NCI-H1048 (cell line): ENCODE measurements around the gene ALOX15B.
"Not testable (repeated sequence)": the region's sequence is repeated elsewhere in the genome, so short reads cannot be mapped to it uniquely, and the experiment has no call there.

Experiments
- DNase-seq: peaks from one replicate; lab custom pipeline; 2025; lab: John Stamatoyannopoulos, UW

Gene ALOX15B

DNA sequence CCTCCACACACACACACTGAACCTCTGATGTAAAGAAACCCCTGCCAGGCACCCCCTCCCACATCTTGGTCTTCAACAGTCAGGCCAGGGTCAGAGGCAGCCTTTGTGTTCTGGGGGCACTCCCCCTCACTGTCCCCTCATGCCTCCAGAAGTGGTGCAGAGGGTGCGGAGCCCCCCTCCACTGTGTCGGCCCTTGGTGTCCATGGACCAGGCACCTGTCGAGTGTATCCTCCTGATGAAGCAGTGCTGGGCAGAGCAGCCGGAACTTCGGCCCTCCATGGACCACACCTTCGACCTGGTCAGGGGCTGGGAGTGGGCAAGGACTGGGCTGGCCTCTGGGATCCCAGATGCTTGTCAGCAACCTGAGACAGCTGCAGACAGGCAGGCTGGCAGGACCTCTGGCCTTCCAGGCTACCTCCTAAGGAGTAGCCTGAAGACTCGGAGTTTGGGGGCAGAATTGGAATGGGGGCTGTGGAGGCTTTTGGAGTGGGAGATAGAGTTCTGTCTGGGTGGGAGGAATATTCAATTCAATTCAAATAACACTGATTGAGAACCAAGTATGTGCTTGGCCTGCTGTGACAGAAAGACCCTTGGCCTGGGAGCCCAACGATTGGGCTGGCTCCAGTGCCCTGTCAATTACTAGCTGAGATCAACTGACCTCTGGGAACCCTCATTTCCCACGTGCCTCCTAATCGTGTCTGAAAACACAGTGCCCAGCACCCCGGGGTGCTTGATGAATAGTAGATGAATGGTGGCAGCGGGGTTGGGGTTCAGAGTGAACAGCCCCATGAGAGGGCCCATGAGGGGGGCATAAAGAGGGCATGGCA lies 24.9 kb upstream of the ALOX15B start:
- no peak for DNase-seq

DNA sequence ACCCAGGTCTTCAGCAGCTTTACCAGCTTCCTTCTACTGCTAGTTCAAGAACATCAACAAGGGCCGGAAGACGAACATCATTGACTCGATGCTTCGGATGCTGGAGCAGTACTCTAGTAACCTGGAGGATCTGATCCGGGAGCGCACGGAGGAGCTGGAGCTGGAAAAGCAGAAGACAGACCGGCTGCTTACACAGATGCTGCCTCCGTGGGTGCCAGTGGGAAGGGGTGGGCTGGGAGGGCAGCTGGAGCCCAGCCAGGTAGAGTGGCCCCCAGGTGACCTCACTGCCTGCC lies 24.4 kb upstream of the ALOX15B start:
- no peak for DNase-seq

DNA sequence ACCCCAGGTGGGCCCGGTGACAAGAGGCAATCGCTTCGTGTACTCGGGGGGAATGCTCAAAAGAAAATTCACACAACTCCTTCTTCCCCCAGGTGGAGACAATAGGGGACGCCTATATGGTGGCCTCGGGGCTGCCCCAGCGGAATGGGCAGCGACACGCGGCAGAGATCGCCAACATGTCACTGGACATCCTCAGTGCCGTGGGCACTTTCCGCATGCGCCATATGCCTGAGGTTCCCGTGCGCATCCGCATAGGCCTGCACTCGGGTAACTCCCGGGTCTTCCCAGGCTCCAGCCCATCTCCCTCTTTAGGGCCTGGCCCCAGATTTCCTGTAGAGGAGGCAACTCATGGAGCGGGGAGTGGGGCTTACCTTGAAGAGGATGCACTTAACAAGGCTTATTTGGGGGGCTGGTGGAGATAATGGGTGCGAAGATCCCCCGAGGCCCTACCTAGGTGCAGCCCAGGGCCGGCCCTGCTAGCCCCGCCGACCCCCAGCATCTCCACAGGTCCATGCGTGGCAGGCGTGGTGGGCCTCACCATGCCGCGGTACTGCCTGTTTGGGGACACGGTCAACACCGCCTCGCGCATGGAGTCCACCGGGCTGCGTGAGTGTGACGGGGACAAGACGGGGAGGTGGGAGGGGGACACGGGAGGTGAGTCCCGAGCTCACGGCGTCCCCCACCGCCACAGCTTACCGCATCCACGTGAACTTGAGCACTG lies 23.5 kb upstream of the ALOX15B start:
- DNase-seq: no peak

DNA sequence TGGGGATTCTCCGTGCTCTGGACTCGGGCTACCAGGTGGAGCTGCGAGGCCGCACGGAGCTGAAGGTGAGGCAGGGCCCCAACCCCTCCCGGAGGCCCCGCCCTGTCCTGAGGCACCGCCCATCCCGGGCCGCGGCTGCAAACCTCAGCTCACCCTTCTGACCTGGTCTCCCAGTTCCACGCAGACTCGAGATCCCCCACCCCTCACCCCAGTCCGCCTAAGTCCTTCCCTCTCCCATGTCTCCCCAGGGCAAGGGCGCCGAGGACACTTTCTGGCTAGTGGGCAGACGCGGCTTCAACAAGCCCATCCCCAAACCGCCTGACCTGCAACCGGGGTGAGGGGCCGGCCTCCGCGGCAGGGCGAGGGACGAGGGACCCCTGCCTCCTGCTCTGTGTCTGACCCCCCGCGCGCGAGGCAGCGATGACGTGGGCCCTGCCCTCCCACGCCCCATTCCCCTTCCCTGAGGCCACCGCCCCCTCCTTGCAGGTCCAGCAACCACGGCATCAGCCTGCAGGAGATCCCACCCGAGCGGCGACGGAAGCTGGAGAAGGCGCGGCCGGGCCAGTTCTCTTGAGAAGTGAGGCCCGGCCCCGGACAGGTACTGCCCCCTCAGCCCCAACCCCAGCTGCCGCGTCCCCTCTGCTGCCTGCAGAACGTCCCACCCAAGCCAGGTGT lies 22.8 kb upstream of the ALOX15B start:
- DNase-seq: no peak

DNA sequence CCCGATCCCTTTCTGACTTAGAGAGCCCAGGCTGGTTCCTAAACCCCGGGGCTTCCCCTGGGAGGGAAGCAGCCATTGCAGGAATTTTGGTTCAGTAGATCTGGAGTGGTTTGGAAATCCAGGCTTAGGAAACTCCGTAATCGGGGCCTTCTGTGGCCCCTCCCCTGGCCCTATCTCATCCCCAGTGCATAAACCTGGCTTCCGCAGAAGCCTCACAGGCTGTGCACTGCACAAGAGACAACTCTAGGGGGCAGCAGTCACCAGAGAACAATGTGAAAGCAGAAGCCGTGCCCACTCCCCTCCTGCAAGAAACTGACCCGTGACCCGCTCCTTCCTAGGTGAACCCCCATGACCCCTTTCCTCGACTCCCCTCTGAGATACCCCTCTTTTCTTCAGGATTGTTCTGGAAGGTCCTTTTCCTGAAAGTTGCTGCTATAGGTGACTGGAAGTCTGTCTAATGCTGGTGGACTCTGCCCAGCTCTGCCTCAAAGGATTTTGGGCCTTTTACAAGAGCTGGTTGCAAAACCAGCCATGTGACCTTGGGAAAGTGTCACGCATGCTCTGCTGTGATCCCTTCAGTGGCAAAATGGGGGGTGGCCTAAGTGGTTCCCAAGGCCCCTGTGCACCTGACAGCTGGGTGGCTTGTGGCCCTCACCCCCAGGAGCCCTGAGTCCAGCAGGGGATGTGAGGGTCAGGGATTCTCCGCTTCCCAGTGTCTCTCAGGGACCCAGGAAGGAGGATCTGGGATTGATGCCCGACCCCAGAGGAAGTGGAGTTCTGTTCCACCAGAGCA lies 22.0 kb upstream of the ALOX15B start:
- DNase-seq: no peak

DNA sequence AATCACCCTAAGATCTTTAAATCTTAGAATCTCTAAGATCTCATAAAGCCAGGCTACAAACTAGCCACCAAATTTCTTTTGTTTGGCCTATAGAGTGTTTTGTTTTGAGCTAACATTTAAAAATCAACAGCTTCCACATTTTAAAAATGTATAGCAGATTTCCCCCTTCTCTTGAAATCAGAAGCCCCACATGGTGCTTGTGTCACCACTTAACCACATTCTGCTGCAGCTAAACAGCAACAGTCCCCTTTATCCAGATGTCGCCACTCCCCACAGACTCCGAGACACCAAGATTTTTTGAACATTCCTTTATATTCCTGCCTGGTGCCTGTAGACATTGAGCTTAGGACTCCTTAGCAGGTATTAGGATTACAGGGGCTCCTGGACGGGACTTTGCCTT lies 20.4 kb upstream of the ALOX15B start:
- no peak for DNase-seq

DNA sequence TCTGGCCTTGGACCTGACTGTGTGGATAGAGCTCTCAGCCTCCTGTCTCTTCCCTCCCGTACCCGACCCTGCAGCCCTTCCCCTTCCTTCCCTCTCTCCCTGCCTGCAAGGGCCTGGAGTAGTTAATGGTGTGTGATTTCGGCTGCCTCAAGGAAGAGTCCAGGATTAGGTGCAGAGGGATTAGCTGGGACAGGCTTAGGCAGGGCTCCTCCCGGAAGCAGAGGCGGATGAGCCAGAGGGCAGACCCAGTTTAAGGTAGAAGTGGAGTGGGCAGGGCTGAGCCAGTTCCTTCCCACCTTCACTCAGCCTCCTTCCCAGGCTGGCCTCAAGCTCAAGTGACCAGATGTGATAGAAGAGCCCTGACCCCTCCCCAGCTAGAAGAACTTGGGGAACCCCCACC lies 19.7 kb upstream of the ALOX15B start:
- DNase-seq: no peak

DNA sequence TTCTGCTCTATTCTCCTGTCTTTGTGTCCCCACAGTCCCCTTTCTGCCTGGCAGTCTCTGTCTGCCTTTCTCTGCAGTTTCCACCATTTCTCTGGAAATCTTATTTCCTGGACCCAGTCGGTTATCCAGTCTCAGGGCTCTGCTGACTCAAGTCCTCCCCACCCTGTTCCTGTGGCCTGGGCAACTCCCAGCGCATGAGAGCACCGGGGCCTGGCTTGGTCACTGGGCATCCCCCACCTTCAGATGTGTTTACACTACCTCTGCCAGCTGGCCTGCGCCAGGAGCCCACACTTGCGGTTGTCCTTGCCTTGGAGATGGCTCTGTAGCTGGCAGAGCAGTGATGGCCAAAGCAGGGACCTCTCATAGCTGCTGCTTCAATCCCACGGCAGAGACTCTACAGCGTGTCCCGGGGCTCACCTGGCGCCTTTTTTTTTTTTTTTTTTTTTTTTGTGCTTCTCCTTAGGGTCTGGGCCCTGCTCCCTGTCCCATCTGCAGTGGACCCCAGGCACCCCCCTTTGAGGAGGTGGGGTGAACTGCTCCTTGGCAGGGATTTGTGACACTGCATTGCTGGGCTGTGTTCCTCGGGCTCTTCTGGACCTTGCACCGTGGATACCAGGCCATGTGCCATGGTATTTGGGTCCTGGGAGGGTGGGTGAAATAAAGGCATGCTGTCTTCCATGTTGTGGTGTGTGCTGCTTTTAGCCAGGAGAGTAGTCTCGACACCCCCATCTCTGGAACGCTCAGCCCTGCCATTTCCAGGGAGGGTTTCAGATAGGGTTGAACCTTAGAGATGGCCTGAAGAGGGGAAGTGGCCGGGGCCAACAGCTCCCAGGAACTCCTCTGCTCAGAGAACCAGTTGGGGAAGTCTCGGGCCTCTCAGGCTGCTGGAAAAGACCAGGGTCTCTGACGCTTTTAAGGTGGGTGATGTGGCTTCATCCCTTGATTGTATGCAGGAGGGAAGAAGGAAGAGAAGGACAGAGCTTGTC lies 18.9 kb upstream of the ALOX15B start:
- no peak for DNase-seq

DNA sequence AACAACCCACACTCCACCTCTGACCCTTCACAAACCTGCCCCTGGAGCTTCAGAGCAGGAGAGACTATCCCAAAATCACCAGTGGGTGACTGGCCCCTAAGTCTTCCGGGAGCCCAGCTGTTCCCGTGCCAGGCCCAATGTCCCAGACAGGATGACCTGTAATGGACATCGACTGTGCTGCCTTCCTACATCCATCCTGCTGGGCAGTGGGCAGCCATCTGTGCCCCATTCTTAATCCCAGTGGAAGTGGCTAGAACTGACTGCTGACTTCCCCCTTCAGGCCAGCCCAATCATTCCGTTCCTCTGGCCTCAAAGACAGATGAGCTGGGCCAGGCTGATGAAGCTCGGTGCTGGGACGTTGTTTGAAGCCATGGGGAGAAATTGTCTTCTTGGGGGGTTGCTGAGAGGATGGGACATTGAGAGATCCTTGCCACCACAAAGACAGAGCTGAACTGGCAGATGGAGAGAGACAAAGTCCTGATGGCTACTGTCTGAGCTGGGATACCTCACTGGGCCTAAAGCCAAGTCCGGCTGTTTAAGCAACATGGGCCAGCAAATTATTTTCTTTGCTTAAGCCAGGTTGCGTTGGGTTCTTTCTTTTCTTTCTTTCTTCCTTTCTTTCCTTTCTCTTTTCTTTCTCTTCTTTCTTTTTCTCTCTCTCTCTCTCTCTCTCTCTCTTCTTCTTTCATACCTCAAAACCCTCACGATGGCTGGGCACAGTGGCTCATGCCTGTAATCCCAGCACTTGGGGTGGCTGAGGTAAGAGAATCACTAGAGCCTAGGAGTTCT lies 17.9 kb upstream of the ALOX15B start:
- DNase-seq: no peak

DNA sequence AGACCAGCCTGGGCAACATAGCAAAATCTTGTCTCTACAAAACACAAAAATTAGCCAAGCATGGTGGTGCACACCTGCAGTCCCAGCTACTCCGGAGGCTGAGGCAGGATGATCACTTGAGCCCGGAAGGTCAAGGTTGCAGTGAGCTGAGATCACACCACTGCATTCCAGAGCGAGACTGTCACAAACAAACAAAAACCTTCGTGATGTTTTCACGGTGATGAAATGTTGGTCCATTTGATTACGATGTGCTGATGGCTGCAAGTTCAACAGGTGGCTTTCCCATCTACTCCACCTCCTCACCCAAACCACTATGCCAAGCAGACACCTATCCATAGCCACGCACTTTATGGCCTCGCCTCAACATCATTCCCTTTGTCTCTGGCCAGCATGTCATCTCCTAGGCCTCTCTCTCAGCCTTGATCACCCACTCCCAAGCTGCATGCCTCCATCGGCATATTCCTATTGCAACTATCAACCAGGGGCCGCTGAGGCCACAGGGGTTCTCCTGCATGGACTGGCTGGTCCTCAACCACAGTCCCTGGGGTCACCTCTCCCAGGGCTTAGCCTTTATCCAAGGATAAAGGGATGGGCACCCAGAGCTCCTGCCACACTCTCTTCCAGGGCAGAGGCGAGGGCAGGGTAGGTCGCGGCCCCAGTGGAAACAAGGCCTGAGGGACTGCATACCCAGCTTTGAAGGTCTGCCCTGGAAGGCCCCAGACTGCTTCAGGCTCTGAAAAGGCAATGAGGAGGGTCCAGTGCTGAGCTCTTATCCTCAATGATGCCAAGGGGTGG lies 17.1 kb upstream of the ALOX15B start:
- DNase-seq: no peak

DNA sequence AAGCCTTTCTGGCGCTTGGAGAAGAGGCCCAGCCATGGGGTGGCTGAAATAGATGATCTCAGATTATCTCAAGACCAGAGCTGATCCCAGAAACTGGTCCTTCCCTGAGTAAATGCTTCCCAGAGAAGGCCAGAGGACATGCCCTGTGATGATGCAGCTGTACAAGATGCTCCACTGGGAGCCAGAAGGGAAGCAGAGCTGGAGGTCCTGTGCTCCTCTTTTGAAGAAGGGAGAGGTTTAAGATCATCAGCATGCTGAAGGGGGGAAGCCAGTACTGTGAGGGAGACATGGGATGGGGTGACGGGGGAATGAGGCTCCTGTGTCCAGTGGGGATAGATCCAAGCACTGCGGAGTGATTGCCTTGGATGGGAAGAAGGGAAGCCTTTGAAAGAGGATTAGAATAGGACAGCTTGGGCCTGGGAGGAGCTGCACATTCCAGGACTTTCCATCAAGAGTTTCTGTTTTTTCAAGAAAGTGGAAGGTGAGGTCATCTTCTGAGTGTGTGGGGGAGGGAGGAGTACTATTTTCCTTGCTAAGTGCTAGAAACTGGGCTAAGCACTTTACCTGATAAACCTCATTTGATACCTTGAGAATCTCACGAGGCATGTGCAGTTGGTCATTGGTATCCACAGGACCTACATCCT lies 16.4 kb upstream of the ALOX15B start:
- DNase-seq: no peak

DNA sequence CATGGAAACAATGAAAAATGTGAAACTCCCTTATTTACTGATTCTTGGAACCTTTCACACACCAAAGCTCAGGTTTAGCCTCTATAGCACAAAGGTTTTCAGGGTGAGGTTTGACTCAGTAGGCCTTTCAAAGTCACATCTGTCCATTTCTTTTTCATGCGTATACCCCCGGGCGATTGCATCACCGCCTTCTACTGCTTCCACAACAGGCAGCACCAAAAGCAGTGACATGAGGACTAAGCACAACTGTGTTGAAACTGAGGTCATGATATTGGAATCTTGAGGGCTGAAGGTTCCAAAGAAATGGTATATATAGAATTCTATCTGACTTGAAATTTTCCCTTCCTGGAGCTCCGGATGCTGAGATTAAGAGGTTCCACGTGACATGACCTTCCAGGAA lies 14.7 kb upstream of the ALOX15B start:
- DNase-seq: not testable (repeated sequence)

DNA sequence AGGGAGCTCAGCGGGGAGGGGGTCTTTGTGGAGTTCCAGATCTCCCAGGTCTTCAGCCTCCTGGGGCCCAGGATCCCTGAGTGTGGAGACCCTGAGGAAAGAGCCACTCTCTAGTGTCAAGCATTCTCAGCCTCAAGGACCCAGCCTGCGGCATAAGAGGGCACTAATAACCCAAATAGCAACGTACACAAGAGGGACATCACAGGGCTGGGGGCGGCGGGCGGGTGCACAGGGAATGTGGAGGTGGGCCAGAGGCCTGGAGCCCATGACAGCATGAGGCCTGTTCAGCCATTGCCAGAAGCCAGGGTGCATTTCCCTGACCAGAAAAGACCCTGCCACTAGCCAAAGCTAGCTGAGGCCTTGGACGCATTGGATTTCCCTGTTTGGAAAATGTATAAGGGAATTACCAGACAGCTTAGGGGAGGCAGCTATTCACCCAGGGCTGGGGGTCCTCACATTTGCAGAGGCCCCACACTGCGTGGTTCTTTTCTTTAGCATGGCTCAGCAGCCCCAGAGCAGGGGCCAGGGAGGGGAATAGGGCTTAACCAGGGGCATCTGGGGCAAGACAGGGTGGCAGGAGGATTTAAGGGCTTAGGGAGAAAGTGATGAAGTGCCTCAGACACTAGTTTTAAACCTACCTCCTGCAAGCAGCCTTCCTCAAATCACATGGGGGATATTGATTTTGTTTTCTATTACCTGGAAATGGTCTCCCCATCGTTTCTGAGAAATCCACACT lies 13.5 kb upstream of the ALOX15B start:
- DNase-seq: no peak

DNA sequence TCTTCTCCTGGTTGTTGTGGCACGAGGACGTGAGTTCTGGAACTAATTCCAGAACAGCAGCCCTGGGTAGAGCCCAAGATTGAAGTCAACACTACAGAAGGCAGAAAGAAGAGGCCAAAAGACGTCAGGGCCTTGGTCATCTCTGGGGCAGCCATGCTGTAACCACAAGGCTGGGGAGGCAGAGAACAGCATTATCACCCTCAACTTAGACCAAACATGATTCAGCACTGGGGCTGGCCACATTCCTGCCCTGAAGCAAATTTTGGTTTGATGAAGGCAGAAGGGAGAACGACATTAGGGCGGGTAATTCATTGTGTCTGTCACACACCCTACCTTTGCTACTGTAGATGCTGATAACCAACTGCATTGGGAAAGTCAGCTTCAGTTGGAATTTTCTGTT lies 9.7 kb upstream of the ALOX15B start:
- DNase-seq: no peak

DNA sequence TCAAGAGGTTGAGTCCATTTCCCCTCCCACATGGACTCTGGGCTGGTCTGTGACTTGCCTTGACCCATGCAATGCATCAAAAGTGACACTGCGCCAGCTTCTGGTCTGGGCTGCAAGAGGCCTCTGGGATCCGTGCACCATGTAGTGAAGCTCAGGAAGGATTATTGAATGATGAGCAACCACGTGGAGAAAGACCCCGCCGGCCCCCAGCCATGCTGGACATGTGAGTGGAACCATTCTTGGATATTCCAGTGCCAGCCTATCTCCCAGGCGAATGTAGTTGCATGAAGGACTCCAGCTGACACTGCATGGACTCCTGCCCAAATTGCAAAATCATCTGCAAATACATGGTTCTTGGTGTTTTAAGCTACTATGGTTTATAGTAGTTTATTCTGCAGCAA lies 7.6 kb upstream of the ALOX15B start:
- no peak for DNase-seq

DNA sequence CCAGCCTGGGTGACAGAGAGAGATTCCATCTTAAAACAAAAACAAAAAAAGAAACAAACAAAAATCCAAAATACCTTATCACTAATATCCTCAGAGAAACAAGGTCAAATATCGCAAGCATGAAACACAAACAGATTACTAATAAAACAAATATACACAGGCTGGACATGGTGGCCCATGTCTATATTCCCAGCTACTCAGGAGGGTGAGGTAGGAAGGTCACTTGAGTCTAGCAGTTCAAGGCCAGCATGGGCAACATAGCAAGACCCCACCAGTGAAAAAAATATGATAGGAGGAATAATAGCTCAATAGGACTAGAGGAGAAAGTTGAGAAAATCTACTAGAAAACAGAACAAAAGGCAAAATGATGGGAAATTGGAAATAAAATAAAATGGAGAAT lies 6.9 kb upstream of the ALOX15B start:
- no peak for DNase-seq

DNA sequence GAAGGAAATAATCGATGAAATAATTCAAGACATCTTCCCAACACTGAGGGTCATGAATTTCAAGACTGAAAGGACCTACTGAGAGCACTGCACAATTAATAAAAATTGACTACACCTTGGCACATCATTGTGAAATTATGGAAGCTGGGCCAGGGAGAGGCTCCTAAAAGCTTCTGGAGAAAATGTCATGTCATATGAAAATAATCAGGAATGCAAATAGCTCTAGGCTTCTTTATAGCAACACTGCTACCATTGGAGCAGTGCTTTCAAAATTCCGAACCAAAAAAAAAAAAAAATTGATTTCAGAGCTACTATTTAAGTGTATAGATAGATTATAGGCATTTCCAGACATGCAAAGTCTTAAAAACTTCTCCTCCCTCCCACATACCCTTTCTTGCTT lies 6.4 kb upstream of the ALOX15B start:
- no peak for DNase-seq

DNA sequence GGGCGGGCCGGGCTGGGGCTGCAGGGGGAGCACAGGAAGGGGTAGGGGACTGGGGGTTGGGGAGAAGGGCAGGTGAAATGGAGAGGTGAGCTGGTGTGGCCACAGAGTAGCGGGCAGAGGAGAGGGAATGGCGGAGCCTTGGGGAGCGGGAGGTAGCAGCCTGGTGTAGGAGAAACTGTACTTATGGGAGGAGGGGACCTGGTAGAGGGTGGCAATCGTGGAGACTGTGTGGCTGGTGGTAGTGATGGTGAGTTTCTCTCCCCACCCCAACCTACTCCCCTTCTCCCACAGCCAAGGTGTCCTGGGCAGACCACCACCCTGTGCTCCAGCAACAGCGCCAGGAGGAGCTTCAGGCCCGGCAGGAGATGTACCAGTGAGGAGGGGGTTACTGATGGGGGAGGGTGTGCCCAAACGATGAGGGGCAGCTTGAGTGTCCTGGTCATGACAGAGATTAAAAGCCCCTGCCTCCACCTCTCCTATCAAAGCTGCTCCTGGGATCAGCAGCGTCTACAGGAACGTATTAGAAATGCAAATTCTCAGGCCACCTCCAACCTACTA lies 831 bp downstream of the ALOX15B start:
- no peak for DNase-seq
